A673 (cell line): ENCODE data around the gene RNF222.

Source experiments
- CTCF ChIP-seq: fragments of 300-800, 200-600 bp; sonication (generic); conservative IDR thresholded peaks from 2 replicates; pipeline ENCODE4 v1.5.1; 2017; ENCODE audit warnings: low read depth, mild to moderate bottlenecking, antibody characterized with exemption, low read length, moderate library complexity, mixed read lengths
- EZH2 ChIP-seq: fragments of 200-600 bp; sonication (generic); IDR thresholded peaks from 2 replicates; pipeline ENCODE4 v1.6.1; 2017; ENCODE audit warnings: borderline replicate concordance, low read depth, mild to moderate bottlenecking, mixed read lengths, antibody characterized with exemption, low read length; ENCODE audit not compliant: poor library complexity, severe bottlenecking

DNA sequence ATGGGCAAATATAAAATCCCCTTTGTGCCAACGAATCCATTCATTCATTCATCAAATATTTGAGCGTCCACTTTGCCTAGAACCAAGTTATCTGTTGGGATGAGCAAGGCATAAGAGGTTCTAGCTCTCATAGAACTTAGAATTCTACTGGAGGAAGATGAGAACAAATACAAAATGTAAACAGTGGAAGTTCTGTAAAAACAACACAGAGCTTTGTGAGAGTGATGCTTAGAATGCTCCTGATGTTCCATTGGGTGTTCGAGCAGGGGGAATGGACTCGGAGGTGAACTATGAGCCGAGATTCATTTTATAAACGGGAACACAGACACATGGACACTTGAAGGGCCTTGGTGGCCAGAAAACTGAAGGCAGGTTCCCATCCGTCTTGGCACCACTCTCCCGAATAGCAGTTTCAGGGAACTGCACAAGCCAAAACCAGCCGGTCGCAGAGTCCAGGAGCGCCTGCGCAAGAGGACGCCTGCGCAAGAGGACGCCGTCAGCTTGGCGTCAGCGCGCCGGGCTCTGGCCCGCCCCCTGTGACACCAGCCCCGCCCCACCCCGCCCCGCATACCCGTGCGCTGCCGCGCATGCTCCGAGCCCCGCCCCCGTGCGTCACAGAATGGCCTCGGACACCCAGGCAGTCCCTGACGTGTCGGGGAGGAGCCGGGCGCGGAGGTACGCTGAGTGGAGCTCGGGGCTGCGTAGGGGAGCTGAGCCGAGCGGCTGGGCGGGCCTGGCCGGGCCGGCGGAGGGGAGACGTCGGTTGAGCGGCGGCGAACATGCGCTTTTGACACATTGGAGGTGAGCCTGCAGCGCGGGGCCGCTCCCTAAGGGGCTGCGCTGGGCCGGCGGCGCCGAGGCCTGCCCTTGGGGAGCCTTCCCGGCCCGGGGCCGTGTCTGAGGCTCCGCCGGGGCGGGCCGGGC lies 37.9 kb upstream of the RNF222 start, which contains the start of gene NDEL1:
- TF ChIP-seq CTCF = no peak
- no peak for TF ChIP-seq EZH2
